Activated CD4-positive, alpha-beta T cell treated with anti-CD3 and anti-CD28 coated beads, Interleukin-2, amount 50 U/mL, for 1 hour (primary cell): ENCODE data around the gene COL8A1.

Experiments used
- DNase-seq: peaks from one replicate; pipeline ENCODE4 v3.0.0-alpha.2; 2020

The COL8A1 gene

GRCh38 chr3:99765042-99765942, 126.9 kb downstream of the COL8A1 start:
- no peak for DNase-seq

DNA sequence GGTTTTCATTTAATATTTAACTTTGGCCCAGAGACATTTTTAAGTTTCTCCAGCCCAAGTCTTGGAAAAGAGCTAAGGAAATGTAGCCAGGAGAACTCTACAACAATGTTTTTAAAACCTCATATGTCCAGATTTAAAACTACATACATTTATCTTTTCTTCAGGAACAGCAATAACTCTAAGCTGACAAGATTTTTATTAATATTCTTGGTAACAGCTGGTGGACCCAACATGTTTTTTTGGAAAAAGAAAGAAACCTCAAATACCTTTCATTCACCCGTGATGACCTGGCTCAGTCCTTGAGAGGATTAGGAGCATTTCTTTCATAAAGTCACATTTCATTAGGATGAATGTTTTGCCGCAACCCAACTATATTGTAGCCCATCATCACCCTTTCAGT, 128.9 kb downstream of the COL8A1 start:
- no peak for DNase-seq

- DNase-seq: no peak
These were observed 129.7 kb downstream of the COL8A1 start for GRCh38 chr3:99768126-99768525.

DNA sequence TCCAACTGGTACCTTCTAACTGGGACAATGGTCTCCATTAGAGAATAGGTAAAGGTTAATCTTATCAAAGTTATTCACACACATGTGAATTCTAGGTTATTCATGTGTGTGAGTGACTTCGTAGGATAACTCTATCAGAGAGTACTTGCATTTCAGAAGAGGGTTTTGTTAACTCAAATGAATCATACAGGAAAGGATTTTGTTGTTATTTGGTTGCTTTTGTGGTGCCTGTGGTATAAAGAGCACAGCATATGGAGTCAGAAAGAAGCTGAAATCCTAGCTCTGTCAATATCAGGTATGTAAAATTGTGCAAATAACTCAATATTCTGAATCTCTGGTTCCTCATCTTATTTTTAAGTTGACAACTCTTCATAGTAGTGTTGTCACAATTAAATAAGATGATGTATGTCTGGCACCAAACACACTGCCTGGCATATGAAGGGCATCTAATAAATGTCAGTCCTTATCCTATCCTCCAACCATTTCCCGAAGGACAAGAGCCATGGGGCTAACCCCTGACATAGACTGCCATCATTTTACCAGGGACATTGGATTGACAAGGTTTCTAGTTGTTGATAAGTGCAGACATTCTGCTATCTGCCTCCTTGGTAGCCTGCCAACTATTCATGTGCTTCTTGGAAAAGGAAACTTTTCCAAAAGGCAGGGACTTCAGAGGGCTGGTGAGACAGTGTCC, 130.6 kb downstream of the COL8A1 start:
- DNase-seq: no peak

- DNase-seq: no peak
These were observed 133.8 kb downstream of the COL8A1 start for GRCh38 chr3:99772171-99772570.

DNA sequence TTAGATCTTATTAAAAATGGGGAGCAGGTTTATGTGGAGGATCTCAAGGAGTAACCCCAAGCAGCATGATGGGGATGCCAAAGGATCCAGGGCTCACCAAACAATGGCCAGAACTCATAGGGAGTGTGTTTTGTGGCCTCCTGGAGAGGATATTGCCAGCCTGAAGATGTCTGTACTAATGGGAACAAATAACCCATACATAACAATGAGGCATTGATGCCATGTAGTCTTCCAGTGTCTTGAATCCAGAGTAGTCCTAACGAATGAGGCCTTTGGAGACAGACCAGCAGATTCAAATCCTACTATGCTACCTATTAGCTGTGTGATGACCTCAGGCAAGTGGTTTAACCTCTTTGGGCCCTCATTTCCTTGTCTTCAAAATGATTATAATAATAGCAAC, 134.3 kb downstream of the COL8A1 start:
- no peak for DNase-seq

DNA sequence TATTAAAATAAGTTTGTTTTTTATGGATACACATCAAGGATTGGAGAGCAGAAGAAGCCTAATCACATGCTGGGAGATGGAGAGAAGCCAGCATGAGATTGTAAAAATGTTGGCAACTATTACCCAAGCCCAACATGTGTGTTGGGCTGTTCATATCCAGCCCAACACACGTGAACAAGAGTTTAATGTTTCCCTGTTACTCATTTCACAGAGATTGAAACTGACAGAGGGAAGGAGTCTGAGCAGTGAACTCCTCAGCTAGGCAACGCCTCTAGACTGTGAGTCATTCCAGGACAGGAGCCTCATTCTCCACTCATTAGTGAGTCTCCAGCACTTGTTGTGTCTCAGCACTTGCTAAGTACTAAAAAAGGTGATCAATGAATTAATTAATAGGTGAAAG, 136.1 kb downstream of the COL8A1 start:
- no peak for DNase-seq

- no peak for DNase-seq
These were observed 138.3 kb downstream of the COL8A1 start for GRCh38 chr3:99776516-99777209.

DNA sequence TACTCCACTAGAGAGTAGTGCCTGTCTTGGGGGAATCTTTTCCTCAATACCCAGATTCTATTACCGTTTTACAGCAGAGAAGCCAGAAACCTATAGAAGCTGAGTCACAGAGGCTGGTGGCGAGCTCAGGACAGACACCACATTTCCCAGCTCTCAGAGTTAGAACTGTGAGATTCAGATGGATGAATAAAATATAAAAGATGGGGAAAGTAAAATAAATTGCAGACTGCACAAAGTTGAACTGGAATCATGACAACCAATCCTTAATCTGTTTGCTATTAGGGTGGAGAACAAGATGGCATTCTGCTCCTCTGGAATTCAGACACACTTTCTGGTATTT, 138.8 kb downstream of the COL8A1 start:
- no peak for DNase-seq

DNA sequence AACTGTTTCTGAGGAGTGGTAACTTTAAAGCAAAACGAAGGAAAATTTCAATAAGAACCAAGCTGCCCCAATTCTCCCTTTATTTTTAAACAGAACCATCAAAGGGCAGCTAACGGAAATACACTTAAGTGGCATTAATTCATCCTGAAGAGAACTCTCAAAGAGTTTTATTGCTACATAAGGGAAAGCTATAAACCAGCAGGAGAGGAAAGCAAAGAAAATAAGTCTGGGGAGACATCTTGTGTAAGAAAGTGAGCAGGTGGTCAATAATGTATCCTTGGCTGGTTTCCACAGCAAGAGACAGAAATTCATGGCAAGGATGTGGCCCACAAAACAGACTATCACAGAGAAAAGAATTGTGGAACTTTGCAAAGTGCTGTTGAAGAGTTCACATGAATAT, 139.3 kb downstream of the COL8A1 start:
- DNase-seq: no peak

- no peak for DNase-seq
These were observed 142.4 kb downstream of the COL8A1 start for GRCh38 chr3:99780749-99781148.

GRCh38 chr3:99781761-99782160, 143.4 kb downstream of the COL8A1 start:
- no peak for DNase-seq

DNA sequence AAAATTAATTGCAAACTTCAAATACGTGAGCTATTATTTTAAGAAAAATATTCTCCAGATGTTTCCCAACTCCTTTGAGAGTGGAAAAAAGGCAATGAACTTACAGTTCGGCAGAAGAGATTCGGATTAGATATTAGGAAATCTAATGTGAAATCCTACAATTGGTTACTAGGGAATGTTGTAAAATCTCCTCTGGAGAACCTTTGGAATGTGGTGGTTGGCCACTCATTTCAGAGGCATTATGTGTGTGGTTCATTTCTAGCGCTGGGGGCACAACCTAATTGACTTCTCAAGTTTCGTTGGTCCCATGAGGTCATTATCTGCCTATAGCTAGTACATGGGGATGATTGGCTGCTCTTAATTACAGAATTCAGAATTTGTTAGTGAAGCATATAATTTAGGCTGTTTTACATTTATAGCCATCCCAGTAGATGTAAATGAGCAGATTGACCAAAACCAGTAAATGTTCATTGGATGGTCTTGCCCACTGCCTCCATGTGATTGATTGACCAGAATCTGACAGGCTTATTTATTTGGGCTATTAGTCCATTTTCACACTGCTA, 144.7 kb downstream of the COL8A1 start:
- no peak for DNase-seq

GRCh38 chr3:99789011-99789721, 150.8 kb downstream of the COL8A1 start:
- no peak for DNase-seq

GRCh38 chr3:99794485-99794884, 156.1 kb downstream of the COL8A1 start:
- DNase-seq: no peak

DNA sequence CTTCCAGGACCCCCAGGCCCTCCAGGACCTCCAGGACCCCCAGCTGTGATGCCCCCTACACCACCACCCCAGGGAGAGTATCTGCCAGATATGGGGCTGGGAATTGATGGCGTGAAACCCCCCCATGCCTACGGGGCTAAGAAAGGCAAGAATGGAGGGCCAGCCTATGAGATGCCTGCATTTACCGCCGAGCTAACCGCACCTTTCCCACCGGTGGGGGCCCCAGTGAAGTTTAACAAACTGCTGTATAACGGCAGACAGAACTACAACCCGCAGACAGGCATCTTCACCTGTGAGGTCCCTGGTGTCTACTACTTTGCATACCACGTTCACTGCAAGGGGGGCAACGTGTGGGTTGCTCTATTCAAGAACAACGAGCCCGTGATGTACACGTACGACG, 157.2 kb downstream of the COL8A1 start:
- DNase-seq: no peak

DNA sequence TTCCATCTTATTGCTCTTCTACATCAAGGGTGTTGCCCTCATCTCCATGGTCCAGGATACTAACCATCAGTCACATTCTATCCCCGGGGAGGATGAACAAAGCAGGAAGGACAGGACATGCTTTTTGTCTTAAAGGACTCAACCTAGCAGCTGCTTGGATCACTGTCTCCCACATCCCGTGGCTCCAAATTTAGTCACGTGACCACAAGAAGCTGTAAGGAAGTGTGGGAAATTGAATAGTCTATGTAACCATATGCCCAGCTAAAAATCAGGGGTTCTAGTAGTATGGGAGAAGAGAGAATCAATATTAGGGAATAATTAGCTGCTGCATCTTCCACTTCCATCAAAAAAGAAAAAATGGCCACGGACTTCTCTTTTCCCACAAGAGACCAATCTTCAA, 161.0 kb downstream of the COL8A1 start:
- no peak for DNase-seq

DNA sequence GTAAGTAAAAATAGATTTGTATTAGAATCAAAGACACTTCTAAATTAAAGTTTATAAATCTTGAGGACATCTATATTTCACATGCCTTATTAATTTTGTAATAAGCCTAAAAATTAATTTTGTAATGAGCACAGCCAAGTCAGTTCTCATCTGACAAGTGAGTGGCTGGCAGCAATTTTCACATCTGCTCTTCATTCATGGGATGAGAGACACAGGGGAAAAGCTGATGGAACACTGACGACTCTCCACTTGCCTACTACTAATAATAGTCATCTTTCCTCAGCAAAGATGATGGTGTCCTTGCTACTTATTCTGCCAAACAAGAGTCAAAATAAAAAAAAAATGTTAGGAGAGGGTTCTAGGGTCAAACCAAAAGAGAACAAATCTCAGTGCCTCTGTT, 164.9 kb downstream of the COL8A1 start:
- no peak for DNase-seq

- no peak for DNase-seq
These were observed 166.8 kb downstream of the COL8A1 start for GRCh38 chr3:99805160-99805559.

DNA sequence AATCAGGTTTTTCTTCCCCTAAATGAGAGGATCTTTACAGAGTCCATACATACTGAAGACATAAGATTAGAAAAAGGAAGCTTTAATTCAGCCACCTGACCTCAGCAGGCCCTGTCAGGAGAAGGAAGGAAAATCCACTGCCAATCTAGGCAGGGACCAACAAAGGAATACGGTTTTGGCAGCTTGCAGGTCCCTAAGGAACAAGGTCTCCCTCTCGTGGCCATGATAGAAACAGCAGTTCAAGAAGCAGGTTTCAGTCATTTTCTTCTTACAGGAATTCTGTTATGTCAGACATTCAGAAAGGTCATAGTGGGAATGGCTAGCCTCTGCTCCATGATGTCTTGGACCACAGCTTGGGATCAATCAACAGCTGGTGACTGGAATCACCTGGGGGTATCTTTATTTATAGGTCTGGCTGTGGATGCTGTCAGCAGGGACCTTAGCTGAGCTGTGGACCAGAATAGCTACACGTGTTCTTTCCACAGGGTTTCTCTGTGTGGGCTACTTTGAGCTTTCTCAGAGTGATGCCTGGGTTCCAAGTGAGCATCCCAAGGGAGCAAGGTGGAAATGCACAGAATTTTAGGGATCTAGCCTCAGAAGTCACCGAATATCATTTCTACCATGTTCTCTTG, 169.9 kb downstream of the COL8A1 start:
- DNase-seq: peak; percentile 14

DNA sequence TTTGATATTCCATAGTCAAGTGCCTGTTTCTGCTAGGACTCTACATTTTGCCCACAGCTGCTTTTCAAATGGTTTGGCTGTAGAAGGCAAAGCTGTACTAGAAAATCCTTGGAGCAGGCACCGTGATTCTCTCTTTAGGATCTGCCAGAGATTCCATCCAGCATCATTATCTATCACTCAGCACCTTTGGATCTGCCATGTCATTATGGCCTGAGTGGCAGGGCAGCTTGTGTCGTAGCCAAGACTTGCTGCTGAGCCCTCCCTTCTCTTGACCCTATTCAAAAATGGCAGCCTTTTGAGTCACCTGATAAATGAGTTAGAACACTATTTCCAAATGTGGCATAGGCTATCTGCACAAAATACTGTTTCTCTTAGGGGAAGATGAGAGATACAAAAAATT, 171.2 kb downstream of the COL8A1 start:
- no peak for DNase-seq

- no peak for DNase-seq
These were observed 172.0 kb downstream of the COL8A1 start for GRCh38 chr3:99810403-99810802.
